GM23248 (cell line): Measurements from ENCODE around the gene C9orf152.

Source experiments
- EZH2 ChIP-seq: fragments of 200-600 bp; sonication (generic); IDR thresholded peaks from 2 replicates; pipeline ENCODE4 v1.6.1; 2018; ENCODE audit warnings: antibody characterized with exemption, mild to moderate bottlenecking; ENCODE audit not compliant: insufficient read depth, poor library complexity, severe bottlenecking
- EZH2phosphoT487 ChIP-seq: fragments of 200-600 bp; sonication (generic); IDR thresholded peaks from 2 replicates; pipeline ENCODE4 v1.6.1; 2018; ENCODE audit warnings: antibody characterized with exemption, moderate library complexity, mild to moderate bottlenecking, low read depth; ENCODE audit not compliant: insufficient read depth

DNA sequence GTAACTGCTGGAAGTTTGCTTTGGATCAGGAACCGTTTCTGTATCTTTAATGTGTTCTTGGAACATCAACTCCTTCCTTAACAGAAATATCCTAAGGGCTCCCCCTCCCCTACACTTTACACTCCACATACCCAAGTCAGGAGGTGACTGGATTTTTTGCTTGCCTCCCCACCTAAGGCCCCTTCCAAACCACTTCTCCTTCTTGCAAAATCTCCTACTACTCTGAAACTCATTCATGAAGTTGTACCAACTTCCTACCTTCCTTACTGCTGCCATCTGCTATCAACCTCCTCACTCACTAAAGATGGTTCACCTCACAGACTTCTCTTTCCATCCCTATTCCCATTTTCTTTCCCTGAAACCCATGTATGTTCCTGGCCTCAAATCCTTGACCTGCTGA, 32.2 kb upstream of the C9orf152 start:
- TF ChIP-seq EZH2phosphoT487 (no peak), EZH2 (no peak)
